ENCODE measurements around the gene SPINK4.

DNA sequence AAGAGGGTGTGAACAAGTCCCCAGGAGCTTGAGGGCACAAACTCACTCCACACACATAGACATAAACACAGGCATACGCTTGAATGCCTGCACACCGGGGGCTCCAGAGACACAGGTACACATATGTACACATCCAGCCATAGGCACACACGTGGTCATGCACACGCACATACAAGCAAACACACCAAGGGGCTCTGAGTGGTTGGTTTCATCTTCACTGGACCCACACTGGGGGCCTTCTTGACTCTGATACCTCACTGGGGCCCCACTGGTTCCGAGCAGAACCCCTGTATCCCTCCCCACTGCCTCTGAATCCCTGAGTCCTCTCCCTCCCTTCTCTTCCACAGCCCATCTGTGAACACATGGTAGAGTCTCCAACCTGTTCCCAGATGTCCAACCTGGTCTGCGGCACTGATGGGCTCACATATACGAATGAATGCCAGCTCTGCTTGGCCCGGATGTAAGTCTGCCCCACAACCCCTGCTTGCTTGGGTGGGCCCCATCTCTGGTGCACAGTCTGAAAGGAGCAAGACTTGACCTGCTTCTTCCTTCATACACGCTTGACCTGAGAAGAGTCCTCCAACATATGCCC is 6.4 kb downstream of the SPINK4 start:
- TF ChIP-seq EZH2phosphoT487 (IDR thresholded peaks at IDR 0.05; ENCODE audit: low read length), result no peak
- TF ChIP-seq, protein P1, sequence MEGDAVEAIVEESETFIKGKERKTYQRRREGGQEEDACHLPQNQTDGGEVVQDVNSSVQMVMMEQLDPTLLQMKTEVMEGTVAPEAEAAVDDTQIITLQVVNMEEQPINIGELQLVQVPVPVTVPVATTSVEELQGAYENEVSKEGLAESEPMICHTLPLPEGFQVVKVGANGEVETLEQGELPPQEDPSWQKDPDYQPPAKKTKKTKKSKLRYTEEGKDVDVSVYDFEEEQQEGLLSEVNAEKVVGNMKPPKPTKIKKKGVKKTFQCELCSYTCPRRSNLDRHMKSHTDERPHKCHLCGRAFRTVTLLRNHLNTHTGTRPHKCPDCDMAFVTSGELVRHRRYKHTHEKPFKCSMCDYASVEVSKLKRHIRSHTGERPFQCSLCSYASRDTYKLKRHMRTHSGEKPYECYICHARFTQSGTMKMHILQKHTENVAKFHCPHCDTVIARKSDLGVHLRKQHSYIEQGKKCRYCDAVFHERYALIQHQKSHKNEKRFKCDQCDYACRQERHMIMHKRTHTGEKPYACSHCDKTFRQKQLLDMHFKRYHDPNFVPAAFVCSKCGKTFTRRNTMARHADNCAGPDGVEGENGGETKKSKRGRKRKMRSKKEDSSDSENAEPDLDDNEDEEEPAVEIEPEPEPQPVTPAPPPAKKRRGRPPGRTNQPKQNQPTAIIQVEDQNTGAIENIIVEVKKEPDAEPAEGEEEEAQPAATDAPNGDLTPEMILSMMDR (IDR thresholded peaks at IDR 0.05; ENCODE audit: low read length), result no peak
